DND-41 (cell line): ENCODE results near the gene ADAMTS12.

Experiments used
- CTCF ChIP-seq: IDR thresholded peaks from 2 replicates; pipeline ENCODE4 v1.5.1; 2012; ENCODE audit warnings: borderline replicate concordance, low read length, moderate library complexity, mild to moderate bottlenecking; ENCODE audit not compliant: poor library complexity, severe bottlenecking; ENCODE audit errors: extremely low read depth
- EZH2 ChIP-seq: IDR thresholded peaks from 3 replicates; pipeline ENCODE4 v1.6.1; 2012; ENCODE audit warnings: borderline replicate concordance, low read depth, mild to moderate bottlenecking, moderate library complexity, low read length, inconsistent platforms; ENCODE audit not compliant: severe bottlenecking

- TF ChIP-seq CTCF (no peak), EZH2 (no peak)
These were observed 2.8 kb upstream of the ADAMTS12 start for GRCh38 chr5:33894566-33894965.
